Esophagus muscularis mucosa (tissue), 3 donors: ENCODE results near the gene WNK3.

Experiments
- POLR2A ChIP-seq: fragments of 450-650 bp; IDR thresholded peaks from one replicate; pipeline ENCODE4 v1.6.1; 2017; ENCODE audit warnings: antibody characterized with exemption, moderate library complexity, mild to moderate bottlenecking, low read depth
- TF ChIP-seq, protein P1 (sequence below), 3 experiments: fragments of 200-600 bp in 2 of 3; fragments of 450-650 bp in 1 of 3; sonication (generic) in 2 of 3; IDR thresholded peaks; one replicate each; pipeline ENCODE4 v1.5.1; 2017 to 2019; ENCODE audit warnings: antibody characterized with exemption in 3 of 3, mild to moderate bottlenecking in 2 of 3, moderate library complexity in 1 of 3

DNA sequence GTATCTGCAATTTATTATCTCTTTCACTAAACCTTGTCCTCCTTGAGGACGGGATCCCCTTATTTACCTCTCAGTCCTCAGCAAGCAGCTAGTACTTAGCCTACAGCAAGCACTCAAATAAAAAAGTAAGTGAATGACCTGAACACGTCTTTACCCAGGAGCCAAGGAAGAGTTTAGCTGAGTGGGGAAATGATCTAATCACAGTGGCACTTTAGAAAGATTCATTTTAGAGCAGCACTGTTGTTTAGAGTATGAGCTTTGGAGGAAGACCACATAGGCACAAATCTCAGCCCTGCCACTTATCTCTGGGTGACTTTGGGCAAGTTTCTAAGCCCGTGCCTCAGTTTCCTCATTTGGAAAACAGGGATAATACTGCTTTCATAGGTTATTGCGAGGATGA, 177.4 kb downstream of the WNK3 start:
- TF ChIP-seq, protein P1, sequence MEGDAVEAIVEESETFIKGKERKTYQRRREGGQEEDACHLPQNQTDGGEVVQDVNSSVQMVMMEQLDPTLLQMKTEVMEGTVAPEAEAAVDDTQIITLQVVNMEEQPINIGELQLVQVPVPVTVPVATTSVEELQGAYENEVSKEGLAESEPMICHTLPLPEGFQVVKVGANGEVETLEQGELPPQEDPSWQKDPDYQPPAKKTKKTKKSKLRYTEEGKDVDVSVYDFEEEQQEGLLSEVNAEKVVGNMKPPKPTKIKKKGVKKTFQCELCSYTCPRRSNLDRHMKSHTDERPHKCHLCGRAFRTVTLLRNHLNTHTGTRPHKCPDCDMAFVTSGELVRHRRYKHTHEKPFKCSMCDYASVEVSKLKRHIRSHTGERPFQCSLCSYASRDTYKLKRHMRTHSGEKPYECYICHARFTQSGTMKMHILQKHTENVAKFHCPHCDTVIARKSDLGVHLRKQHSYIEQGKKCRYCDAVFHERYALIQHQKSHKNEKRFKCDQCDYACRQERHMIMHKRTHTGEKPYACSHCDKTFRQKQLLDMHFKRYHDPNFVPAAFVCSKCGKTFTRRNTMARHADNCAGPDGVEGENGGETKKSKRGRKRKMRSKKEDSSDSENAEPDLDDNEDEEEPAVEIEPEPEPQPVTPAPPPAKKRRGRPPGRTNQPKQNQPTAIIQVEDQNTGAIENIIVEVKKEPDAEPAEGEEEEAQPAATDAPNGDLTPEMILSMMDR (IDR thresholded peaks at IDR 0.05) = no peak
- TF ChIP-seq POLR2A = no peak
